H1 (cell line): ENCODE results near the gene RBM15B. TPM values are rescaled to one million over a fixed set of nuclear protein-coding genes. Genes with fewer than 3 reads are reported as not detected.
A peak's percentile ranks its signal among the peaks of the same experiment; 100 is the strongest.

ENCODE experiments used
- CTCF ChIA-PET: fragments of 300-600 bp; sonication (Branson Sonifier 250); formaldehyde crosslinking; loops from one replicate; lab custom pipeline; 2021; ENCODE audit not compliant: partially characterized antibody; lab: Charles Lee
- POLR2A ChIA-PET: fragments of 300-600 bp; sonication (Branson Sonifier 250); formaldehyde crosslinking; loops from one replicate; lab custom pipeline; 2021; ENCODE audit warnings: inconsistent platforms; ENCODE audit not compliant: partially characterized antibody; lab: Charles Lee
- DNase-seq, 2 experiments: peaks; one replicate each; pipeline versions ENCODE4 v3.0.0 to v3.0.0-alpha.2; 2010 to 2022; ENCODE audit warnings: low spot score in 2 of 2, low read depth in 1 of 2, mixed read lengths in 1 of 2
- FAIRE-seq: peaks from 2 replicates; lab custom pipeline; 2011; peaks lifted over from hg19 to GRCh38; lab: Jason Lieb, UNC
- H2AFZ ChIP-seq: 2 replicates; pipeline ENCODE4 v1.8.1; 2012; ENCODE audit warnings: low read length, inconsistent platforms
- H2AK5ac ChIP-seq: 2 replicates; pipeline ENCODE4 v1.6.1; 2013; ENCODE audit warnings: low read depth, low read length
- H2BK120ac ChIP-seq: replicated peaks from 2 replicates; pipeline ENCODE3; 2013; ENCODE audit warnings: low read depth, low read length, inconsistent platforms
- H2BK12ac ChIP-seq: 2 replicates; pipeline ENCODE4 v1.6.1; 2013; ENCODE audit warnings: low read depth, low read length
- H2BK15ac ChIP-seq: 2 replicates; pipeline ENCODE4 v1.6.1; 2013; ENCODE audit warnings: low read length
- H2BK20ac ChIP-seq: 2 replicates; pipeline ENCODE4 v1.6.1; 2013; ENCODE audit warnings: low read length
- H2BK5ac ChIP-seq: 2 replicates; pipeline ENCODE4 v1.6.1; 2013; ENCODE audit warnings: low read depth, low read length
- H3K14ac ChIP-seq: 2 replicates; pipeline ENCODE4 v1.6.1; 2013; ENCODE audit warnings: inconsistent platforms; ENCODE audit not compliant: insufficient read length
- H3K18ac ChIP-seq: 2 replicates; pipeline ENCODE4 v1.6.1; 2013; ENCODE audit warnings: low read length; ENCODE audit errors: extremely low read depth
- H3K23ac ChIP-seq: 2 replicates; pipeline ENCODE4 v1.6.1; 2013; ENCODE audit warnings: inconsistent platforms; ENCODE audit not compliant: insufficient read length
- H3K23me2 ChIP-seq: 2 replicates; pipeline ENCODE4 v1.6.1; 2013; ENCODE audit warnings: low read depth, low read length
- H3K27ac ChIP-seq: 2 replicates; pipeline ENCODE4 v1.6.1; 2011; ENCODE audit warnings: low read depth, low read length, inconsistent platforms
- H3K27me3 ChIP-seq, 4 experiments: replicated peaks in 1 of 4; 1 replicate in 1 of 4; 2 replicates in 3 of 4; pipeline versions ENCODE4 v1.6.1 to v1.8.1; 2011 to 2013; ENCODE audit warnings: low read length in 3 of 4, mild to moderate bottlenecking in 3 of 4, inconsistent platforms in 2 of 4, mixed read lengths in 2 of 4, moderate library complexity in 1 of 4; ENCODE audit not compliant: control insufficient read depth in 3 of 4, insufficient read depth in 3 of 4; ENCODE audit errors: extremely low read depth in 1 of 4
- H3K36me3 ChIP-seq, 4 experiments: 2 replicates each; pipeline versions ENCODE4 v1.6.1 to v1.8.1; 2011 to 2013; ENCODE audit warnings: mild to moderate bottlenecking in 4 of 4, low read length in 3 of 4, moderate library complexity in 2 of 4, control low read depth in 1 of 4, inconsistent platforms in 1 of 4; ENCODE audit not compliant: insufficient read depth in 4 of 4, control insufficient read depth in 2 of 4
- H3K4ac ChIP-seq: replicated peaks from 2 replicates; pipeline ENCODE3; 2013; ENCODE audit warnings: low read length, low read depth, mixed read lengths, inconsistent platforms; ENCODE audit not compliant: insufficient read length
- H3K4me1 ChIP-seq, 4 experiments: replicated peaks in 1 of 4; 1 replicate in 1 of 4; 2 replicates in 3 of 4; pipeline versions ENCODE4 v1.6.1 to v1.8.1; 2011 to 2013; ENCODE audit warnings: low read length in 3 of 4, inconsistent platforms in 2 of 4, mixed read lengths in 1 of 4; ENCODE audit not compliant: insufficient read depth in 4 of 4, control insufficient read depth in 3 of 4
- H3K4me2 ChIP-seq, 2 experiments: 2 replicates each; pipeline versions ENCODE4 v1.6.1 to v1.8.1; 2011 to 2013; ENCODE audit warnings: low read depth in 2 of 2, low read length in 2 of 2, control low read depth in 1 of 2, inconsistent platforms in 1 of 2, mild to moderate bottlenecking in 1 of 2; ENCODE audit not compliant: insufficient read depth in 1 of 2
- H3K4me3 ChIP-seq, 4 experiments: fragments of 200-600, 300-600 bp in 1 of 4; sonication (generic), shearing (Covaris generic), sonication (Bioruptor Twin) in 1 of 4; 2 replicates each; pipeline versions ENCODE4 v1.5.1 to v1.8.1; 2011 to 2016; ENCODE audit warnings: low read length in 4 of 4, low read depth in 3 of 4, control low read depth in 2 of 4, inconsistent platforms in 2 of 4, mild to moderate bottlenecking in 2 of 4, mixed read lengths in 1 of 4, moderate library complexity in 1 of 4; ENCODE audit not compliant: insufficient read depth in 2 of 4; ENCODE audit errors: extremely low read depth in 1 of 4
- H3K56ac ChIP-seq: replicated peaks from 2 replicates; pipeline ENCODE3; 2013; ENCODE audit warnings: low read depth, mild to moderate bottlenecking, mixed read lengths, low read length, inconsistent platforms; ENCODE audit not compliant: insufficient read length
- H3K79me1 ChIP-seq: 2 replicates; pipeline ENCODE4 v1.6.1; 2013; ENCODE audit warnings: low read depth, low read length, control low read depth
- H3K79me2 ChIP-seq, 2 experiments: 2 replicates each; pipeline versions ENCODE4 v1.6.1 to v1.8.1; 2012 to 2013; ENCODE audit warnings: low read length in 2 of 2, mild to moderate bottlenecking in 2 of 2, inconsistent platforms in 1 of 2; ENCODE audit not compliant: insufficient read depth in 2 of 2, control insufficient read depth in 1 of 2
- H3K9ac ChIP-seq, 4 experiments: replicated peaks in 1 of 4; 1 replicate in 1 of 4; 2 replicates in 3 of 4; pipeline versions ENCODE4 v1.6.1 to v1.8.1; 2011 to 2013; ENCODE audit warnings: low read depth in 3 of 4, low read length in 3 of 4, control low read depth in 2 of 4, mild to moderate bottlenecking in 2 of 4, moderate library complexity in 2 of 4, inconsistent platforms in 1 of 4; ENCODE audit errors: extremely low read depth in 1 of 4
- H3K9me3 ChIP-seq, 2 experiments: 2 replicates each; pipeline versions ENCODE4 v1.6.1 to v1.8.1; 2012 to 2013; ENCODE audit warnings: mild to moderate bottlenecking in 2 of 2, moderate library complexity in 2 of 2, control low read depth in 1 of 2, inconsistent platforms in 1 of 2, low read depth in 1 of 2, low read length in 1 of 2, mixed read lengths in 1 of 2; ENCODE audit not compliant: insufficient read depth in 2 of 2
- H4K20me1 ChIP-seq, 2 experiments: replicated peaks in 1 of 2; 2 replicates each; pipeline versions ENCODE3 to v1.8.1; 2011 to 2013; ENCODE audit warnings: inconsistent platforms in 2 of 2, low read length in 2 of 2, mild to moderate bottlenecking in 1 of 2; ENCODE audit not compliant: insufficient read depth in 2 of 2, control insufficient read depth in 1 of 2
- H4K5ac ChIP-seq: 2 replicates; pipeline ENCODE4 v1.6.1; 2013; ENCODE audit warnings: low read length, low read depth, mixed read lengths, inconsistent platforms; ENCODE audit not compliant: insufficient read length
- H4K8ac ChIP-seq: 2 replicates; pipeline ENCODE4 v1.8.0; 2013; ENCODE audit warnings: mild to moderate bottlenecking, moderate library complexity, low read length, inconsistent platforms; ENCODE audit not compliant: insufficient read depth; ENCODE audit errors: extremely low read depth
- H4K91ac ChIP-seq: replicated peaks from 2 replicates; pipeline ENCODE3; 2013; ENCODE audit warnings: low read length, mixed read lengths, inconsistent platforms; ENCODE audit not compliant: insufficient read length
- ASH2L ChIP-seq: fragments of 200-600, 300-600 bp; sonication (generic); IDR thresholded peaks from one replicate; pipeline ENCODE4 v1.7.1; 2017; ENCODE audit warnings: low read length
- BCL11A ChIP-seq, 2 experiments: IDR thresholded peaks; one replicate each; pipeline ENCODE4 v1.6.1; 2011; ENCODE audit warnings: low read depth in 2 of 2, low read length in 2 of 2, mild to moderate bottlenecking in 2 of 2
- MAX ChIP-seq: IDR thresholded peaks from 2 replicates; pipeline ENCODE4 v1.6.1; 2012; ENCODE audit warnings: inconsistent platforms
- SIRT6 ChIP-seq: IDR thresholded peaks from one replicate; pipeline ENCODE4 v1.7.1; 2012; ENCODE audit warnings: low read length, inconsistent platforms
- TAF1 ChIP-seq: IDR thresholded peaks from 2 replicates; pipeline ENCODE4 v1.6.1; 2011; ENCODE audit warnings: mild to moderate bottlenecking, low read depth, low read length
- TAF7 ChIP-seq: optimal IDR thresholded peaks from 2 replicates; pipeline ENCODE3; 2011; ENCODE audit warnings: low read depth, mild to moderate bottlenecking, inconsistent platforms, low read length, moderate library complexity, borderline replicate concordance
- WGBS, 2 experiments: shearing (Covaris generic) in 1 of 2; methylation state at CpG; one replicate each; pipeline versions ENCODE4 v1.1.6 to v1.1.7; 2013 to 2015; ENCODE audit warnings: low lambda C conversion rate in 2 of 2, mixed read lengths in 2 of 2, inconsistent platforms in 1 of 2, low coverage in 1 of 2, missing lambda C conversion rate in 1 of 2; ENCODE audit not compliant: insufficient replicate concordance in 2 of 2, insufficient coverage in 1 of 2, insufficient read length in 1 of 2; ENCODE audit errors: extremely low coverage in 1 of 2, missing lambda C conversion rate in 1 of 2; 5-methylcytosine and 5-hydroxymethylcytosine counted together
- polyA plus RNA-seq, 7 experiments: library from polyadenylated mRNA; depleted of rRNA in 3 of 7; stranded (reverse) in 5 of 7; unstranded in 2 of 7; fragments of >200 nt in 5 of 7; fragments of 200-250 nt in 2 of 7; gene quantifications; 1 replicate in 5 of 7; 2 replicates in 1 of 7; 4 replicates in 1 of 7; pipeline versions ENCODE4 v1.2.1 to v1.2.3, GENCODE V29; 2011 to 2013; ENCODE audit warnings: missing spikeins in 2 of 7, mixed read lengths in 2 of 7
- total RNA-seq: library from RNA; stranded (reverse); fragmentation: NEBNext Ultra II Directional; extraction: Animal tissue kit (Norgen Biotek cat#: 25700); gene quantifications from 2 replicates; pipeline ENCODE4 v1.2.1, GENCODE V29; 2021

Gene RBM15B
- total and polyA plus RNA-seq, 2 of the 8 experiments (the other 6 are each of a cell fraction or from before 2014, with no cell fraction given): 22.2 to 59.1 TPM

GRCh38 chr3:51385621-51386091 is 5.4 kb upstream of the RBM15B start:
- no peaks in the 10 kb centered on the region for H3K9me3 ChIP-seq
- no peak for DNase-seq
- ChIA-PET CTCF (interaction anchor here (1.1 to 7.2 kb wide), 2 partner anchors 414 to 770 kb away, joined by 3 to 53 read pairs; partner anchors contain the start of gene MAPKAPK3), POLR2A (interaction anchor here (0.7 to 2.8 kb wide), 15 partner anchors 10 to 817 kb away, joined by 3 to 23 read pairs (median 4); partner anchors contain the start of genes DCAF1, HEMK1 and MAPKAPK3)
- TF ChIP-seq TAF7 (no peak), TAF1 (no peak), BCL11A (IDR thresholded peaks at IDR 0.05; ENCODE audit: low read depth in 2 of 2, low read length in 2 of 2) (no peak), ASH2L (no peak), SIRT6 (no peak), MAX (peak; percentile 42; the same call in 1 of the 2 replicates)
- peak overlapping the region; percentile 68; the same call in 1 of the 2 replicates for H3K18ac ChIP-seq
- peak overlapping the region; percentile 69 to 93 (median 81) for H3K9ac ChIP-seq
- H3K27me3 ChIP-seq: no peaks in the 10 kb centered on the region
- H4K91ac ChIP-seq: no peak overlapping the region
- FAIRE-seq: no peak
- H2BK12ac ChIP-seq: no peak overlapping the region
- H3K23ac ChIP-seq: no peak overlapping the region
- H2AK5ac ChIP-seq: no peak overlapping the region
- no peak overlapping the region for H3K56ac ChIP-seq
- peak overlapping the region; percentile 75; the same call in 1 of the 2 replicates for H4K8ac ChIP-seq
- no peak overlapping the region for H3K14ac ChIP-seq
- H4K20me1 ChIP-seq: peaks cover 13 to 23% of the 10 kb centered on the region in 2 experiments
- H2BK15ac ChIP-seq: no peak overlapping the region
- peak overlapping the region; percentile 88 to 99 (median 96) for H3K4me3 ChIP-seq
- no peak overlapping the region for H2BK120ac ChIP-seq
- peak overlapping the region; percentile 18; the same call in 1 of the 2 replicates for H2BK5ac ChIP-seq
- peak overlapping the region; percentile 21 for H4K5ac ChIP-seq
- peaks cover 2% of the 10 kb centered on the region; the same call in 1 of the 2 replicates for H3K79me1 ChIP-seq
- H2AFZ ChIP-seq: no peak overlapping the region
- H3K36me3 ChIP-seq: peaks cover 12 to 39% (median 21%) of the 10 kb centered on the region in 4 experiments
- H3K79me2 ChIP-seq: peaks cover 10 to 34% of the 10 kb centered on the region in 2 experiments
- H3K4me2 ChIP-seq: peak overlapping the region; percentile 84 to 95
- WGBS, 2 experiments: 7% methylated on average over 16 of the region's 18 CpGs; no CpG with 5 or more reads in 1 of the 2 experiments
- H3K27ac ChIP-seq: peak overlapping the region; percentile 21; the same call in 1 of the 2 replicates
- no peak overlapping the region for H3K4ac ChIP-seq
- no peak overlapping the region for H2BK20ac ChIP-seq
- H3K23me2 ChIP-seq: peaks cover 3% of the 10 kb centered on the region; the same call in 1 of the 2 replicates
- peaks cover 4 to 23% (median 7%) of the 10 kb centered on the region in 4 experiments for H3K4me1 ChIP-seq
